Smooth muscle cell (in vitro differentiated cells): ENCODE data around the gene NBEAL2. TPM values are rescaled to one million over a fixed set of nuclear protein-coding genes. Genes with fewer than 3 reads are reported as not detected.
A peak's percentile ranks its signal among the peaks of the same experiment; 100 is the strongest.

Experiments
- DNase-seq: peaks from one replicate; lab custom pipeline; 2025; ENCODE audit not compliant: unreplicated experiment; lab: John Stamatoyannopoulos, UW
- H2AFZ ChIP-seq: fragments of 200-600 bp; sonication (generic); 2 replicates; pipeline ENCODE4 v1.6.0; 2016; ENCODE audit warnings: antibody characterized with exemption, low read depth, mild to moderate bottlenecking
- H3F3A ChIP-seq: fragments of 200-600 bp; sonication (generic); 2 replicates; pipeline ENCODE4 v1.6.0; 2017; ENCODE audit warnings: antibody characterized with exemption, low read depth
- H3K27ac ChIP-seq: fragments of 200-600 bp; sonication (generic); 2 replicates; pipeline ENCODE4 v1.5.1; 2016; ENCODE audit warnings: low read depth, mild to moderate bottlenecking
- H3K27me3 ChIP-seq: fragments of 200-600 bp; sonication (generic); 2 replicates; pipeline ENCODE4 v1.6.1; 2016; ENCODE audit warnings: low read depth, mild to moderate bottlenecking
- H3K36me3 ChIP-seq: fragments of 200-600 bp; sonication (generic); 2 replicates; pipeline ENCODE4 v1.5.1; 2016; ENCODE audit warnings: low read depth
- H3K4me1 ChIP-seq: fragments of 200-600 bp; sonication (generic); 2 replicates; pipeline ENCODE4 v1.5.1; 2016; ENCODE audit warnings: low read depth
- H3K4me2 ChIP-seq: fragments of 200-600 bp; sonication (generic); 2 replicates; pipeline ENCODE4 v1.6.0; 2016; ENCODE audit warnings: mild to moderate bottlenecking
- H3K4me3 ChIP-seq: fragments of 200-600 bp; sonication (generic); 2 replicates; pipeline ENCODE4 v1.5.1; 2016; ENCODE audit warnings: mild to moderate bottlenecking
- H3K79me2 ChIP-seq: fragments of 200-600 bp; sonication (generic); 2 replicates; pipeline ENCODE4 v1.6.0; 2016; ENCODE audit warnings: low read depth, mild to moderate bottlenecking
- H3K9ac ChIP-seq: fragments of 200-600 bp; sonication (generic); 2 replicates; pipeline ENCODE4 v1.6.0; 2016; ENCODE audit warnings: low read depth
- H3K9me3 ChIP-seq: fragments of 200-600 bp; sonication (generic); replicated peaks from 2 replicates; pipeline ENCODE4 v1.5.1; 2016; ENCODE audit warnings: low read depth
- H4K20me1 ChIP-seq: fragments of 200-600 bp; sonication (generic); 2 replicates; pipeline ENCODE4 v1.6.0; 2016; ENCODE audit warnings: low read depth
- WGBS: methylation state at CpG from one replicate; pipeline ENCODE4 v1.1.7; 2016; ENCODE audit warnings: low lambda C conversion rate; 5-methylcytosine and 5-hydroxymethylcytosine counted together
- polyA plus RNA-seq: library from polyadenylated mRNA; unstranded; fragments of >200 nt; fragmentation: Nextera tagmentation; extraction: Ambion mirVana; gene quantifications from 2 replicates; pipeline ENCODE4 v1.2.1, GENCODE V29; 2016
- total RNA-seq: library from RNA; depleted of rRNA; stranded (reverse); fragments of >200 nt; gene quantifications from 2 replicates; pipeline ENCODE4 v1.2.3, GENCODE V29; 2014
- TF ChIP-seq, protein P1 (sequence below): fragments of 200-600 bp; sonication (generic); IDR thresholded peaks from 2 replicates; pipeline ENCODE4 v1.5.1; 2017; ENCODE audit warnings: borderline replicate concordance, mild to moderate bottlenecking, antibody characterized with exemption; ENCODE audit not compliant: insufficient read depth, poor library complexity, severe bottlenecking

Gene NBEAL2, protein sequence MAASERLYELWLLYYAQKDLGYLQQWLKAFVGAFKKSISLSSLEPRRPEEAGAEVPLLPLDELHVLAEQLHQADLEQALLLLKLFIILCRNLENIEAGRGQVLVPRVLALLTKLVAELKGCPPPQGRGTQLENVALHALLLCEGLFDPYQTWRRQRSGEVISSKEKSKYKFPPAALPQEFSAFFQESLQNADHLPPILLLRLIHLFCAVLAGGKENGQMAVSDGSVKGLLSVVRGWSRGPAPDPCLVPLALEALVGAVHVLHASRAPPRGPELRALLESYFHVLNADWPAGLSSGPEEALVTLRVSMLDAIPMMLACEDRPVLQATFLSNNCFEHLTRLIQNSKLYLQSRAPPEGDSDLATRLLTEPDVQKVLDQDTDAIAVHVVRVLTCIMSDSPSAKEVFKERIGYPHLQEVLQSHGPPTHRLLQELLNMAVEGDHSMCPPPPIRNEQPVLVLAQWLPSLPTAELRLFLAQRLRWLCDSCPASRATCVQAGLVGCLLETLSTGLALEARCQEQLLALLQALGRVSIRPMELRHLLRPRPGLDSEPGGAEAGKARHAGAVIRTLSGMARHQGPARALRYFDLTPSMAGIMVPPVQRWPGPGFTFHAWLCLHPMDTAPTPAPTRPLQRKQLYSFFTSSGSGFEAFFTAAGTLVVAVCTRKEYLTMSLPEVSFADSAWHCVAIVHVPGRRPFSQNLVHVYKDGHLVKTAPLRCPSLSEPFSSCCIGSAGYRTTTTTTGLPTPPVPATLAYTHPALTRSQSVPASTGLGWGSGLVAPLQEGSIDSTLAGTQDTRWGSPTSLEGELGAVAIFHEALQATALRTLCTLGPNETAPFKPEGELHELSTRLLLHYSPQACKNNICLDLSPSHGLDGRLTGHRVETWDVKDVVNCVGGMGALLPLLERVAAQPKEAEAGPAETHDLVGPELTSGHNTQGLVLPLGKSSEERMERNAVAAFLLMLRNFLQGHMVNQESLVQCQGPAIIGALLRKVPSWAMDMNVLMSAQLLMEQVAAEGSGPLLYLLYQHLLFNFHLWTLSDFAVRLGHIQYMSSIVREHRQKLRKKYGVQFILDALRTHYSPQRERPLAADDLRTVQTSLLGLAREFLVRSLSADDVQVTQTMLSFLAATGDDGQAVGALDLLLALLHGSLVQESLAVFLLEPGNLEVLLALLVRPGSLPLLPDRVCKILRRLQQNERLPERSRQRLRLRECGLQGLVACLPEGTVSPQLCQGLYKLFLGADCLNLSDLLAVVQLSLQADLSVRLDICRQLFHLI (N-terminal part only)
- total RNA-seq (11.0 and 11.9 TPM in 2 replicates), polyA plus RNA-seq (4.1 and 26.8 TPM in 2 replicates)

DNA sequence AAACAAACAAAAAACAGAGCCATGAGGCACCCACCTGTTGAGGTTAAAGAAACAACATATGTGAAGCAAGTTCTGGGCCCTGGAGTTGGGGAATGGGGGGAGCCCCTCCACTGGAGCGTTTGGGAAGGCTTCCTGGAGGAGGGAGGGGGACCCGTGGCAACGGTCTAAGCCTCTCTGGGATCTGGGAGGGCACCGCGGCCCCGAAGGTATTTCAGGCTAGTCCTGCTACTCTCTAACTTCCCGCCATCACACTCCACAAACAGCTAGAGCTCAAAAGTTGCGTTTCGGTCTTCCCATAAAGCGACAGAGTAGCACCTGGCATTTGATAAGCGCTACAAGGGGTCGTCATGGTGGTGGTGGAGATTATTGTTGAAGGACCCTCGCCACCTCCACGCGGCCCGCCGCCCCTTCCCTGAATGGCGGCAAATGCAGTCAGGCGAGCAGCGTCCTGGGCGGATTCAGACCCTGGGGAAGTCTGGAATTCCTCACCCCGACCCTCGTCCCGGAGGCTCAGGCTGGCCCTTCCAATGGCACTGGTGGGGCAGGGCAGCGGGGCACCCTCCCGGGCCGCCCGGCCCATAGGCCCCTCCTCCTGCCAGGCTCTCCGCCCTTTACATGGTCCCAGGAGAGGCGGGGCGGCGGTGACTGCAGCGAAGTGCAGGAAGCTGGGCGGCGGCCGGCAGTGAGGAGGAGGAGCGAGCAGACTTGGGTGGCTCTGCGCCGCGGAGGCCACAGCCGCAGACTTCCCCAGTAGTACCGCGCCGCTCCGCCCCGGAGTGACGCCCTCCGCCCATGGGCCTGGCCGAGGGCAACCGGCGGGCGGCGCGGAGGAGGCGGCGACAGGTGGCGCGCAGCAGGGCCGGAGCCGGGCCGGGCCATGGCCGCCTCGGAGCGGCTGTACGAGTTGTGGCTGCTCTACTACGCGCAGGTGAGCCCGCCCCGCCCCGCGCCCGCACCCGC lies at the start of gene NBEAL2:
Gene NBEAL2 (plus strand): TSS at position 682 of the 960 bp plus-strand sequence. CDS start 196 bp downstream, at position 878.
- TF ChIP-seq, protein P1, sequence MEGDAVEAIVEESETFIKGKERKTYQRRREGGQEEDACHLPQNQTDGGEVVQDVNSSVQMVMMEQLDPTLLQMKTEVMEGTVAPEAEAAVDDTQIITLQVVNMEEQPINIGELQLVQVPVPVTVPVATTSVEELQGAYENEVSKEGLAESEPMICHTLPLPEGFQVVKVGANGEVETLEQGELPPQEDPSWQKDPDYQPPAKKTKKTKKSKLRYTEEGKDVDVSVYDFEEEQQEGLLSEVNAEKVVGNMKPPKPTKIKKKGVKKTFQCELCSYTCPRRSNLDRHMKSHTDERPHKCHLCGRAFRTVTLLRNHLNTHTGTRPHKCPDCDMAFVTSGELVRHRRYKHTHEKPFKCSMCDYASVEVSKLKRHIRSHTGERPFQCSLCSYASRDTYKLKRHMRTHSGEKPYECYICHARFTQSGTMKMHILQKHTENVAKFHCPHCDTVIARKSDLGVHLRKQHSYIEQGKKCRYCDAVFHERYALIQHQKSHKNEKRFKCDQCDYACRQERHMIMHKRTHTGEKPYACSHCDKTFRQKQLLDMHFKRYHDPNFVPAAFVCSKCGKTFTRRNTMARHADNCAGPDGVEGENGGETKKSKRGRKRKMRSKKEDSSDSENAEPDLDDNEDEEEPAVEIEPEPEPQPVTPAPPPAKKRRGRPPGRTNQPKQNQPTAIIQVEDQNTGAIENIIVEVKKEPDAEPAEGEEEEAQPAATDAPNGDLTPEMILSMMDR = no peak
- Histone ChIP-seq H3K4me3 (peak within 1 kb of the TSS; percentile 73), H3K4me2 (peak within 1 kb of the TSS; percentile 96), H4K20me1 (peaks cover 18% of the 10 kb centered on the region), H3F3A (peaks cover 2% of the 10 kb centered on the region), H3K4me1 (peaks cover 9% of the 10 kb centered on the region), H3K27ac (peak within 1 kb of the TSS; percentile 76), H2AFZ (peak within 1 kb of the TSS; percentile 98), H3K9ac (peak within 1 kb of the TSS; percentile 68), H3K36me3 (no peaks in the 10 kb centered on the region), H3K27me3 (no peaks in the 10 kb centered on the region), H3K9me3 (no peaks in the 10 kb centered on the region), H3K79me2 (peaks cover 18% of the 10 kb centered on the region)
- peak; percentile 63 for DNase-seq
- WGBS = 1% methylated on average over 56 of the region's 73 CpGs

DNA sequence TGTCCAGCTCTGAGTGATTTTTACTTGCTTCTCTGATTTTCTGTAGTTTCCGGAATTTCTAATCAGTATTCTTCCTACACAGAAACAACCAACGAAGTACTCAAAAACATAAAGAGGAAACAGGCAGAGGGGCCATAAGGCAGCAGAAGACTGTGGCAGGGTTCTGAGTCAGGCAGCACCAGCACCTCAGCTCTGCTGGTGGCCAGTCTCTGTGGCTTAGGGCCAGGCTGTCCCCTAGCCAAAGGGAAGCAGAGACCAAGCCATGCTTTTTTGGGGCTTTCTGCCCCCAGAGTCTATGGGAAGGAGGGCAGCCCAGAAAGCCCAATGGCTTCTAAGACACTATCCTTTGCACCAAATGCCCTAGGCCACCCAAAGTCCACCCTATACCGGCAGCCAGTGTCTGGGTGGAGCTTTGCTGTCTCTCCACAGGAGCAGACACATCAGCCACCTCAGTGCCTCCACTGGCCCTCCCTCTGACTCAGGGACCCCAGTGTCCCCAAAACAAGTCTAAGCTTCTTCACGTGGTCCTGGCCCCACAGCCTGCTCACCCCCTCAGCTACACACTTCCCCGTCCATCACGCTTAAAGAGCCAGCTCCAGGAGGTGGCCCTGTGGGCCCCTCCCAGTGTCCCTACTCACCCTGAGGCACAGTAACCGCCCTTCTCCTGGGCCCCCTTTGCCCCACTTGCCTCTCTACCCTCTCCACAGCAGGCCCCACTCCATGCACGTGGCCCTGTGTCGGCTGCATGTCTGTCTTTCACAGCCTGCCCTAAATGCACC lies 49.1 kb upstream of the NBEAL2 start:
- H3K4me1 ChIP-seq = peaks cover 10% of the 10 kb centered on the region
- WGBS = 66% methylated on average over 9 of the region's 9 CpGs
- H4K20me1 ChIP-seq = peaks cover 92% of the 10 kb centered on the region
- no peaks in the 10 kb centered on the region for H3K27me3 ChIP-seq
- H3K9ac ChIP-seq = no peak overlapping the region
- no peak overlapping the region for H2AFZ ChIP-seq
- DNase-seq = no peak
- H3K36me3 ChIP-seq = no peaks in the 10 kb centered on the region
- TF ChIP-seq, protein P1 = no peak
- H3K79me2 ChIP-seq = peaks cover 43% of the 10 kb centered on the region
- H3K4me3 ChIP-seq = no peak overlapping the region
- no peaks in the 10 kb centered on the region for H3K9me3 ChIP-seq
- peaks cover 4% of the 10 kb centered on the region for H3F3A ChIP-seq
- peak overlapping the region; percentile 10 for H3K27ac ChIP-seq
- no peak overlapping the region for H3K4me2 ChIP-seq
